Progenitor cell of endocrine pancreas (in vitro differentiated cells): ENCODE results near the gene BRD1. TPM values are rescaled to one million over a fixed set of nuclear protein-coding genes. Genes with fewer than 3 reads are reported as not detected.

Source experiments
- DNase-seq: peaks from one replicate; pipeline ENCODE4 v3.0.0; 2021; ENCODE audit warnings: low spot score; ENCODE audit not compliant: unreplicated experiment
- H3K27ac Mint-ChIP-seq: 2 replicates; pipeline ENCODE4 v1.8.0; 2021; ENCODE audit warnings: mild to moderate bottlenecking, moderate library complexity, mixed read lengths
- H3K27me3 Mint-ChIP-seq: 2 replicates; pipeline ENCODE4 v1.8.0; 2021; ENCODE audit warnings: mixed read lengths
- H3K36me3 Mint-ChIP-seq: 2 replicates; pipeline ENCODE4 v1.8.0; 2022; ENCODE audit warnings: mixed read lengths; ENCODE audit not compliant: insufficient read depth
- H3K4me1 Mint-ChIP-seq: 2 replicates; pipeline ENCODE4 v1.8.0; 2021; ENCODE audit warnings: low read depth, mixed read lengths
- H3K4me3 Mint-ChIP-seq: 2 replicates; pipeline ENCODE4 v1.8.0; 2021; ENCODE audit warnings: low read depth, mild to moderate bottlenecking, moderate library complexity, mixed read lengths
- H3K9me3 Mint-ChIP-seq: 2 replicates; pipeline ENCODE4 v1.8.0; 2021; ENCODE audit warnings: low read depth, mixed read lengths
- total RNA-seq: library from RNA; stranded (reverse); gene quantifications from 2 replicates; pipeline ENCODE4 v1.2.1, GENCODE V29; 2021
- TF ChIP-seq, protein P1 (sequence below): fragments of 200-600 bp; sonication (generic); IDR thresholded peaks from one replicate; pipeline ENCODE4 v1.5.0; 2021; ENCODE audit warnings: antibody characterized with exemption, mild to moderate bottlenecking; ENCODE audit not compliant: unreplicated experiment

The BRD1 gene
- total RNA-seq, 1 donor from 2014 or later: 65.7 TPM

DNA sequence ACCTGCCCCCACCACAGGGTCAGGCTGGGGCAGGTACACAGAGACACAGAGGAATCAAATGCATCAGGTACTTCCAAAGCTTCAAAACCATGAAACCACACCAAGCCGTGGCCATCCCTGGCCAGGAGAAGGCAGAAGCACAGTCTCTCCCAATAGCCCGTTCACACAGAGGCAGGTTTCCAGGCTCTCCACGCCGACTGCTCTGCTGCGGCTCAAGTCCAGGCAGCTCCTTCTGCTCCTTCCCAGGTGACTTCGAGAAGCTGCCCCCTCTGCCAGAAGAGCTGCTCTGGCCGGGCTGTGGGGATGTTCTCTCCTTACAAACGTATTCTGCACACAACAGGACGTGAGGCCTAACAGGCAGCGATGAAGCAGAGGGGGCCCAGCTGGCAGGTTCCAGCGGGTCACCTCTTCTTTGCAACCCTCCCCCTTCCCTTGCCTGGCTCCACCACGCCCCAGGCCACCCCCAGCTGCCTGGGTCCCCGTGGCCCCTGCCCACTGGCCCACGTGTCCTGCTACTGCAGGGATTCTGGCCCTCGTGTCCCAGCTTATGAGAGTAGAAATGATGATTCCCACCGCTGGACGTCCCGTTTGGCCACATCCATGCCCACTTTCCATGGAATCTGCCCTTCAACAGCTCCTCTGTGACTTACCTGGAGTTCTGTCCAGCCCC, 26.1 kb downstream of the BRD1 start:
- peak overlapping the region; percentile 71 for H3K27ac Mint-ChIP-seq
- no peaks in the 10 kb centered on the region for H3K27me3 Mint-ChIP-seq
- H3K9me3 Mint-ChIP-seq: no peaks in the 10 kb centered on the region
- DNase-seq: no peak
- TF ChIP-seq, protein P1, sequence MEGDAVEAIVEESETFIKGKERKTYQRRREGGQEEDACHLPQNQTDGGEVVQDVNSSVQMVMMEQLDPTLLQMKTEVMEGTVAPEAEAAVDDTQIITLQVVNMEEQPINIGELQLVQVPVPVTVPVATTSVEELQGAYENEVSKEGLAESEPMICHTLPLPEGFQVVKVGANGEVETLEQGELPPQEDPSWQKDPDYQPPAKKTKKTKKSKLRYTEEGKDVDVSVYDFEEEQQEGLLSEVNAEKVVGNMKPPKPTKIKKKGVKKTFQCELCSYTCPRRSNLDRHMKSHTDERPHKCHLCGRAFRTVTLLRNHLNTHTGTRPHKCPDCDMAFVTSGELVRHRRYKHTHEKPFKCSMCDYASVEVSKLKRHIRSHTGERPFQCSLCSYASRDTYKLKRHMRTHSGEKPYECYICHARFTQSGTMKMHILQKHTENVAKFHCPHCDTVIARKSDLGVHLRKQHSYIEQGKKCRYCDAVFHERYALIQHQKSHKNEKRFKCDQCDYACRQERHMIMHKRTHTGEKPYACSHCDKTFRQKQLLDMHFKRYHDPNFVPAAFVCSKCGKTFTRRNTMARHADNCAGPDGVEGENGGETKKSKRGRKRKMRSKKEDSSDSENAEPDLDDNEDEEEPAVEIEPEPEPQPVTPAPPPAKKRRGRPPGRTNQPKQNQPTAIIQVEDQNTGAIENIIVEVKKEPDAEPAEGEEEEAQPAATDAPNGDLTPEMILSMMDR: no peak
- no peak overlapping the region for H3K4me3 Mint-ChIP-seq
- H3K36me3 Mint-ChIP-seq: peaks cover 24% of the 10 kb centered on the region
- no peaks in the 10 kb centered on the region for H3K4me1 Mint-ChIP-seq

DNA sequence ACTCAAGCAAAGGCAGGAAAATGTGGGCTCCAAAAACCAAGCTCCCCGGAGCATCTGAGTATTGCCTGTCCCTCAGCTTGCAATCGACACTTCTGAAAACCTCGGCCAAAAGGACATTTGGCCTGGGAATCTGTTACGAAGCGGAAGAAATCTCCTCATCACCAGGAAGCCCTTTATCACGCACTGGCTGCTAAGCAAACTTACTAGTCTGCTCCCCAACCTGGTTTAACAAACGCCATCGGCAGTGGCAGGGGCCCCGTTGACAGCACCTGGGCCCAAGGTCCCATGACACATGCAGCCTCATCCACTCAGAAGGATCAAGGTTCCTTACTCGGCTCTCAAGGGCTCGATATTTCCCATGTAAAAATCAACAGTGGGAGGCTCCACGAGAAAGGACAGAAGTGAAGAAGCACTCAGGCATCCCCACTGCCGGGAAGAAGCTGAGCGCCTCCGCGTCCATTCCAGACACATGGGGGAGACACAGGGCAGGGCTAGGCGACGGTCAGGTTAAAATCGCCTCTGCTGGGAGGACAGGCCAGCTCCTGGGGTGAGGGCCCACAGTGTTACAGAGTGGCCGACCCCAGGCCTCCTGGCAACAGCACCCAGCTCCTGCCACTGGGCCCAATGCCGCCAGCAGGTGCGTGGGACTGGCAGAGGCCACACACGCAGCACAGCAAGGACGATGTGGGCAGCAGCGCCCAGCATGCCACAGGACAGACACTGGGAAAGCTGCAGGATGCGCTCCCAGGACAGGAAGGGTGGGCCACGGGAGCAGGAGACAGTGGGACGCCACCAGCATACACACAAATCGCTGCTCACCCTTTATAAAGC, 27.1 kb downstream of the BRD1 start:
- TF ChIP-seq, protein P1: no peak
- H3K4me3 Mint-ChIP-seq: no peak overlapping the region
- no peaks in the 10 kb centered on the region for H3K27me3 Mint-ChIP-seq
- H3K27ac Mint-ChIP-seq: peak overlapping the region; percentile 84
- DNase-seq: no peak
- no peaks in the 10 kb centered on the region for H3K4me1 Mint-ChIP-seq
- no peaks in the 10 kb centered on the region for H3K9me3 Mint-ChIP-seq
- H3K36me3 Mint-ChIP-seq: peaks cover 21% of the 10 kb centered on the region

DNA sequence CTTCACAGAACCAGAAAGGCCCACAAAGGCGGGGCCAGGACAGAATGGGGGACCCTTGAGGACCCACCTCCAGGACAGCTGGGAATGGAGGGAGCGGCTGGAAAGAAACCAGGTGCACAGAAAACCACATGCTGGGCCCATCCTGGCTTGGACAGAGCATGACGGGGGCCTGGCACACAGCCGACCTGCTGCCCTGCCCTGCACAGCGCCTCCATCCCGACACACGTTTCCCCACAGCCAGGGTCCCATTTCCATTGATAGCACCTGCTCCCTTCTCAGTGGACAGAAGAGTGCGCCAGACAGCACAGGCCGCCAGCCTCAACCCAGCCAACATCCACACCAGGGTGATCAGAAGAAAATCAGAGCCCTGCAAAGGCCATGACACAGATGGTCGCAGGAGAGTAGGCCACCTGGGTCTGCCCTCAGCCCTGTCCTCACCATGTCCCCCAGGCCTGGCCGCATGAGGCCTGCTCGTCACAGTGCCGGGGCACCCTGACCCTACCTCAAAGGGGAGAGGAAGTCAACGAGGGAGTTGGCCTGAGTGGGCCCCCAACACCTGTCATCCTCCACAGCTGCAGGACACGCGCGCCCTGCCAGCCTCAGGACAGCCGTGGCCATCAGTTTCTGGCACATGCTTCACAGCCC, 28.1 kb downstream of the BRD1 start:
- Mint-ChIP-seq H3K4me3 (no peak overlapping the region), H3K27ac (no peak overlapping the region), H3K27me3 (no peaks in the 10 kb centered on the region), H3K4me1 (no peaks in the 10 kb centered on the region), H3K9me3 (no peaks in the 10 kb centered on the region), H3K36me3 (peaks cover 28% of the 10 kb centered on the region)
- TF ChIP-seq, protein P1: no peak
- no peak for DNase-seq

DNA sequence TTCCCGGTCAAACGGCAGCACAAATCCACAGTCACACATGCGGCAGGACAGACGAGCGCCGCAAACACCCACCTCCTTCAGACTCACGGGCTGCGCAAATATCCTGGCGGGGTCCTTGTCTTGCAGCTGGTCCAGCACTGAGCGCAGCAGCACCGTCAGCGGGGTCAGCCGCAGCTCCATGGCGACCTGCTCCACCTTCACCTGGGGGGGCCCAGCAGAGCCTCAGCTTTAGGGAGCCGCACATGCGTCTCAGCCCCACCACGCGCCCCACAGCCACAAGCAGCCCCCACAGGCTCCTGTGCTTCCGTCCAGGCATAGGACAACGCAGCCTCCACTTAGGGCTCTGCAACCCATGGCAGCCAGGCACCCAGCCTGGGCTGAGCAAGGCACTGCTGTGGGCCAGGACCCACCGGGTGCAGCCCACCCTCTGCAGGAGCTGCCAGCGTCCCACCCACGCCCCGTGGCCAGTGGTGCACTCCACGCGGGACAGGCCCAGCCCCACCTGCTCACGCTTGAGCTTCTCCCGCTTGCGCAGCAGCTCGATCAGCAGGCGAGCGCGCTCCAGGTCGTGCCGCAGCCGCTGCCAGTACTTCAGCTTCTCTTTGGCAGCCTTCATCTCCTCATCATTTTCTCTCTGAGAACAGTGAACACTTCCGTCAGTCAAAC, 29.1 kb downstream of the BRD1 start:
- TF ChIP-seq, protein P1: no peak
- no peak overlapping the region for H3K27ac Mint-ChIP-seq
- no peaks in the 10 kb centered on the region for H3K27me3 Mint-ChIP-seq
- no peak overlapping the region for H3K4me3 Mint-ChIP-seq
- H3K4me1 Mint-ChIP-seq: no peaks in the 10 kb centered on the region
- no peak for DNase-seq
- no peaks in the 10 kb centered on the region for H3K9me3 Mint-ChIP-seq
- peaks cover 27% of the 10 kb centered on the region for H3K36me3 Mint-ChIP-seq

DNA sequence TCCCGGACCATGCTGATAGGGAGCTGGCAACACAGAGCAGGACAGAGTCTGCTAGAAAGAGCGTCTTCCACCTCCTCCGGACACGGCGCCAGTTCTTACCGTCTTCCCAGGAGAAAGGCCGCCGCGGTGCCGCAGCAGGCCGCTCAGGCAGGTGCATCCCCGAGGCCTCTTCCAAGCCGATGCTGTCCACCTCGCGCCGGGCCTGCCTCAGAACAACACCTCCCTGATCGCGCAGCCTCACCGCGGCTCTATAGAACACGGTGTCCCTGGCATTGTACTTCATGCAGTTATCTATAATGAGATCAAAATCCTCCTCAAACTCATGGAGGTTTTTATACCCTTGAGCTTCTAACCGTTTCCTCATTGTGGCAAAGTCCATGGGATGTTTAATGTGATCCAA, 30.0 kb downstream of the BRD1 start:
- H3K4me3 Mint-ChIP-seq: no peak overlapping the region
- no peaks in the 10 kb centered on the region for H3K9me3 Mint-ChIP-seq
- no peaks in the 10 kb centered on the region for H3K4me1 Mint-ChIP-seq
- TF ChIP-seq, protein P1: no peak
- H3K27me3 Mint-ChIP-seq: no peaks in the 10 kb centered on the region
- H3K27ac Mint-ChIP-seq: no peak overlapping the region
- no peak for DNase-seq
- peaks cover 34% of the 10 kb centered on the region for H3K36me3 Mint-ChIP-seq
